Measurements from ENCODE around the gene POPDC2.

Gene POPDC2

GRCh38 chr3:119625451-119626153, 34.8 kb downstream of the POPDC2 start:
- ATAC-seq (ENCODE audit: insufficient read depth, low read depth) (no peak), DNase-seq (no peak)
- Histone ChIP-seq H2AFZ (ENCODE audit: low read depth, low read length) (no peak overlapping the region), H3K36me3 (ENCODE audit: insufficient read depth, low read length) (no peaks in the 10 kb centered on the region), H3K4me2 (ENCODE audit: insufficient read depth, low read length) (no peak overlapping the region), H3K9ac (ENCODE audit: low read depth, low read length) (no peak overlapping the region), H3K27me3 (ENCODE audit: insufficient read depth, low read length, poor library complexity) (peaks cover 4% of the 10 kb centered on the region), H3K27ac (ENCODE audit: low read length) (no peak overlapping the region), H3K4me3 (ENCODE audit: low read depth in 1 of 2, low read length in 2 of 2) (no peak overlapping the region), H3K79me2 (ENCODE audit: insufficient read depth, low read length) (no peaks in the 10 kb centered on the region), H3K9me3 (ENCODE audit: insufficient read depth, low read length, severe bottlenecking) (no peaks in the 10 kb centered on the region), H4K20me1 (ENCODE audit: insufficient read depth, low read length) (no peaks in the 10 kb centered on the region), H3K4me1 (ENCODE audit: insufficient read depth, low read length) (no peaks in the 10 kb centered on the region)
- TF ChIP-seq CTCF (IDR thresholded peaks at IDR 0.05; ENCODE audit: borderline replicate concordance, extremely low read depth, low read length, poor library complexity, severe bottlenecking), result no peak
- no peak for TF ChIP-seq EZH2 (IDR thresholded peaks at IDR 0.05; ENCODE audit: borderline replicate concordance, low read depth, low read length, severe bottlenecking)

- H3K4me3 ChIP-seq (ENCODE audit: low read depth in 1 of 2, low read length in 2 of 2), result no peak overlapping the region
- H3K9me3 ChIP-seq (ENCODE audit: insufficient read depth, low read length, severe bottlenecking), result no peaks in the 10 kb centered on the region
Observed at GRCh38 chr3:119624002-119624720, 36.2 kb downstream of the POPDC2 start.

GRCh38 chr3:119620899-119621298, 39.5 kb downstream of the POPDC2 start:
- Histone ChIP-seq H3K79me2 (ENCODE audit: insufficient read depth, low read length) (no peaks in the 10 kb centered on the region), H3K9me3 (ENCODE audit: insufficient read depth, low read length, severe bottlenecking) (no peaks in the 10 kb centered on the region), H3K36me3 (ENCODE audit: insufficient read depth, low read length) (no peaks in the 10 kb centered on the region), H3K9ac (ENCODE audit: low read depth, low read length) (no peak overlapping the region), H3K4me3 (ENCODE audit: low read depth in 1 of 2, low read length in 2 of 2) (no peak overlapping the region), H3K4me2 (ENCODE audit: insufficient read depth, low read length) (no peak overlapping the region), H3K4me1 (ENCODE audit: insufficient read depth, low read length) (no peaks in the 10 kb centered on the region), H3K27me3 (ENCODE audit: insufficient read depth, low read length, poor library complexity) (no peaks in the 10 kb centered on the region), H3K27ac (ENCODE audit: low read length) (no peak overlapping the region), H4K20me1 (ENCODE audit: insufficient read depth, low read length) (no peaks in the 10 kb centered on the region), H2AFZ (ENCODE audit: low read depth, low read length) (no peak overlapping the region)
- TF ChIP-seq EZH2 (IDR thresholded peaks at IDR 0.05; ENCODE audit: borderline replicate concordance, low read depth, low read length, severe bottlenecking), result no peak
- no peak for TF ChIP-seq CTCF (IDR thresholded peaks at IDR 0.05; ENCODE audit: borderline replicate concordance, extremely low read depth, low read length, poor library complexity, severe bottlenecking)
- ATAC-seq (ENCODE audit: insufficient read depth, low read depth) (no peak), DNase-seq (no peak)

More at GRCh38 chr3:119624002-119624720, 36.2 kb downstream of the POPDC2 start:
- Histone ChIP-seq H3K36me3 (ENCODE audit: insufficient read depth, low read length) (no peaks in the 10 kb centered on the region), H2AFZ (ENCODE audit: low read depth, low read length) (no peak overlapping the region), H3K4me1 (ENCODE audit: insufficient read depth, low read length) (no peaks in the 10 kb centered on the region), H3K9ac (ENCODE audit: low read depth, low read length) (no peak overlapping the region), H3K27me3 (ENCODE audit: insufficient read depth, low read length, poor library complexity) (peaks cover 4% of the 10 kb centered on the region), H3K79me2 (ENCODE audit: insufficient read depth, low read length) (no peaks in the 10 kb centered on the region), H3K4me2 (ENCODE audit: insufficient read depth, low read length) (no peak overlapping the region), H4K20me1 (ENCODE audit: insufficient read depth, low read length) (no peaks in the 10 kb centered on the region), H3K27ac (ENCODE audit: low read length) (no peak overlapping the region)
- ATAC-seq (ENCODE audit: insufficient read depth, low read depth), result no peak
- DNase-seq, result no peak
- no peak for TF ChIP-seq CTCF (IDR thresholded peaks at IDR 0.05; ENCODE audit: borderline replicate concordance, extremely low read depth, low read length, poor library complexity, severe bottlenecking)
- TF ChIP-seq EZH2 (IDR thresholded peaks at IDR 0.05; ENCODE audit: borderline replicate concordance, low read depth, low read length, severe bottlenecking), result no peak
